HG03460 (cell line): ENCODE results near the gene FPR1.
"Not testable (repeated sequence)": the region's sequence is repeated elsewhere in the genome, so short reads cannot be mapped to it uniquely, and the experiment has no call there.

Experiments used
- ATAC-seq: cut with Tn5 transposase; IDR thresholded peaks from one replicate; pipeline ENCODE4 v1.9.1; 2021; ENCODE audit not compliant: unreplicated experiment

Gene FPR1

DNA sequence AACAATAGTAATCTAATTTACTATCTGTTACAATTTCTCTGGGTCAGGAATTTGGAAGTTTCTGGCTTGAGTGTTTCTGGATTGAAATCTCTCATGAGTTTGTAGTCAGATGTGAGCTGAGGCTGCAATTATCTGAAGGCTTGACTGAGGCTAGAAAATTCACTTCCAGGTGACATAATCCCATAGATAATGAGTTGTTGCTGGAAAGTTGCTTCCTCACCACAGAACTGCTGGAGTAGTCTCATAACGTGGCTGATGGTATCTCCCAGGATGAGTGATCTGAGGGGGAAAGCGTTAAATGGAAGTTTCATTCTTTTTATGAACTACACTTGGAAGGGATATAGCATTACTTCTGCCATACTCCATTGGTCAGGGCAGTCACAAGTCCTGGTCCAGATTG is 28.0 kb upstream of the FPR1 start:
- ATAC-seq = no peak

DNA sequence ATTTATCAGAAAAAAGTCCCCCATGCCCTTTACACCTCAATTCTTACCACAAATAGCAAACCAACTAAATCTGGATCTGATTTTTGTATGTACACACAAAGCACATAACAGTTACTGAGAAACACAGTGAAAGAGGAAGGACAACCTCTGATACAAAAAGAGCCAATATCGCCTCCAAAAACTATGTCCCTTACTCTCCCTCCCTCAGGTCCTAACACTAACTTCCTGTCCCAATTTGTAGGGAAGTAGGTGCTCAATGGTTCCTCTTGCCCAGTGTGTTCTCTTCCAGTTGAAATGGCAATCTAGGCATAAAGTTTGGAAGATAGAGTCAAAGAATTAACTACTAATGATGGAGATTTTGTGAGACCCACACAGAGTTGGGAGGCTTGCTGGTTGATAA is 27.5 kb upstream of the FPR1 start:
- no peak for ATAC-seq

DNA sequence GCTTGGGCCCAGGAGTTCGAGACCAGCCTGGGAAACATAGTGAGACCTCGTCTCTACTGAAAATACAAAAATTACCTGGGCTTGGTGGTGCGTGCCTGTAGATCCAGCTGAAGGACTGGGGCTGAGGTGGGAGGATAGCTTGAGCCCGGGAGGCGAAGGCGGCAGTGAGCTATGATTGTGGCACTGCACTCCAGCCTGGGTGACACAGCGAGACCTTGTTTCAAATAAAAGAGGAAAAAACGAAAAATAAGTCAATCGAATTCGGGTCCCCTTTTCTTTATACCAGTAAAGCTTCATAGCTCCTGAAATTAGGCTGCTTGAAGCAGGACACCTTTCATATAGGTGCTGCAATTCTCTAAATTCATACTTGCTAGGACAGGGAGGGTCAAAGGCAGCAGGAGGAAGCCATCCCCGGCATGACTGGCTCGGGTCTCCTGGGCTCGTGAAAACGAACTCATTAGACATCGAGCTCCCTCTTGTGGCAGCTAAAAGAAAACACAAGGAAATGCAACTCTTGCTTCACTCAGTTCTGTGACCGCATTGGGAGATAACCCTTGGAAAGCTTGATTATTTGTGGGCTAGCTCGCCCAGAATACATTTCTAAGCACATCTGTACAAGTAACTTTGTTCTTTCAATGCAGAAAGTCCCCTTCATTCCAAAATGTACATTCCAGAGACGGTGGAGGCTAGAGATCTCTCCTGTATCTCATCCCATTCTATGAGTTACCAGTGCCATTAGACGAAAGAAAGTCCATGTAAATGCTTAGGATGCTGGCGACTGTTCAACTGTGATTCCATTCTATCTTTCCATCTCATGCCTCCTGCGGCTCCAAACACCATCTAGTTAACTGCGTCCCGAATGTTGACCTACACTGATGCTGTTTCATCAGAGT is 26.1 kb upstream of the FPR1 start:
- ATAC-seq = no peak

DNA sequence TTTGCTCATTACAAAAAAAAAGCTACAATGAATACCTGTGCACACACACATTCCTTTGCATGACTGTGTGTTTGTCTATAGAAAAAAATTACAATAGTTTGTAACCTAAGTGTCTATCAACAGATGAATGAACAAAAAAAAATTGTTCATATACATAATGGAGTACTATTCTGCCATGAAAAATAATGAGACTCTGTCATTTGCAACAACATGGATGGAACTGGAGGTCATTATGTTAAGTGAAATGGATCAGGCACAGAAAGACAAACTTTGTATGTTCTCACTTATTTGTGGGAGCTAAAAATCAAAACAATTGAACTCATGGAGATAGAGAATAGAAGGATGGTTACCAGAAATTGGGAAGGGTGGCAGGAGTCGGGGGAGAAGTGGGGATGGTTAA is 24.9 kb upstream of the FPR1 start:
- ATAC-seq = not testable (repeated sequence)

DNA sequence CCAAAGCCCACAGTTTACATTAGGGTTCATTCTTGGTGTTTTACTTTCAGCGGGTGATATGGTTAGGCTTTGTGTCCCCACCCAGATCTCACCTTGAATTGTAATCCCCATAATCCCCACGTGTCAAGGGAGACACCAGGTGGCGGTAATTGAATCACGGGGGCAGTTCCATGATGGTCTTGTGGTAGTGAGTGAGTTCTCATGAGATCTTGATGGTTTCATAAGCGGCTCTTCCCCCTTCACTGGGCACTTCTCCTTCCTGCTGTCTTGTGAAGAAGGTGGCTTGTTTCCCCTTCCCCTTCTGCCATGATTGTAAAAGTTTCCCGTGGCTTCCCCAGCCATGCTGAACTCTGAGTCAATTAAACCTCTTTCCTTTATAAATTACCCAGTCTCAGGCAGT is 21.3 kb upstream of the FPR1 start:
- no peak for ATAC-seq

DNA sequence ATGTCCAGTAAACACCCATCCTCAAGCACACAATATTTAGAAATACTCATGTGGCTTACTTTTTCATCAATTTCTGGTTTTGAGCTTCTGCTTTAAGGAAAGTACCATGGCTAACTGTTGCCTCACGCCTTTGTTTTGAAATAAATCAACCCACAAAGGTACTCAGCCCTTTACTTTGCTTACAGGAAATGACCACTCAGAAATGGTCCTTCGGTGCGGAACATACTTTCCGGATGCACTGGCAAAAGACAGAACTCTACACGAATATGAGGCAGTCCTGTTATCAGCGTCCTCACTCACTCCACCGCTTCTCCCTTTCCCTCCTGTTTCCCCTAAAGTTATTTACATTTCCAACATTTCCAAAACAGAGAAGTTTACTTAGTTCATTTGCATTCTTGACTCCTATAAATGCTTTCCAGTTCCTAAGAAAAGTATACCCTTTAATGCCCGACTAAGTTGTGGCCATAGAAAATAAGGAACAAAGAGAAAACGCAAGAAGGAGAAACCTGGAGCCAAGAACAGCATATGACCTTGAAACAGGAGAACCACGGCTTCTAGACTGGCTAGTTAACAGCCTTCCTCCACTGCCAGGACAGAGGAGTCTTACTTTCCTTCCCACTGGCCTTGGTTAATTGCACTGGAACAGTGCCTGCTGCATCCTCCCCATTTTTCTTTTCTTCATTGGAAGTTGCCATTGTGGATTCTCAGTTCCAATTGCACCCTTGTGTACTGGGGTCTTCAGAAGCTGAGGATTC is 19.9 kb upstream of the FPR1 start:
- ATAC-seq = no peak

DNA sequence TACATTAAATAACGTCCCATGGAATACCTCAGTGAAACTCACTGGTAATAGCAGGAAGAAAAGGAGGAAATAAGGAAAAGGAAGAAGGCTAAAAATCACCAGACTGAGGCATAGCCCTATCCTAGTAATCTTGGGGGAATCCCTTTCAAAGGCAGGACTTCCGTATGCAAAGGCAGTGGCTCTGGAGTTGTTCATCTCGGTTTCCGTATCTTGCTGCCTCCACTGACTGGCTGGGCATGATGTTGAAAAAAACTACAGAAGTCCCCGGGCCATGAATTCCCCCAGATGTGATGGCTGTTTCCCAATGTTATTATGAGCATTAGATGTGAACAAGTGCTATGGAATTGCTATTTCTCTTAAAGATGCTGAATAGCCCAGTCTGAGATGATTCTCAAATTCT is 14.8 kb upstream of the FPR1 start:
- no peak for ATAC-seq

DNA sequence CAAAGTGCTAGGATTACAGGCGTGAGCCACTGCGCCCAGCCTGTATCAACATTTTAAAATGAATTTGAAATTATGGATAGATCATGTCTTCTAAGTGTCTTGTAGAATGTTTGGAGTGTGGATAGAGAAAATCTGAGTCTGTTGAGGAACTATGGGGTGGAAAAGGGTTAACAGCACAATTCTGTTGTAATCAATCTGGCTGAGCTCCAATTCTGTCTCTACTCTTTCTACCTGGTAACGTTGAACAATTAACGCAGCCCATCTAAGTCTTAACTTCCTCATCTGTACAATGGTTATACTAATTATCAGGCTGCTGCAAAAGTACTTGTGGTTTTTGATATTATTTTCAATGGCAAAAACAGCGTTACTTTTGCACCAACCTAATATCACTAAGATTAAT is 13.4 kb upstream of the FPR1 start:
- ATAC-seq = no peak

DNA sequence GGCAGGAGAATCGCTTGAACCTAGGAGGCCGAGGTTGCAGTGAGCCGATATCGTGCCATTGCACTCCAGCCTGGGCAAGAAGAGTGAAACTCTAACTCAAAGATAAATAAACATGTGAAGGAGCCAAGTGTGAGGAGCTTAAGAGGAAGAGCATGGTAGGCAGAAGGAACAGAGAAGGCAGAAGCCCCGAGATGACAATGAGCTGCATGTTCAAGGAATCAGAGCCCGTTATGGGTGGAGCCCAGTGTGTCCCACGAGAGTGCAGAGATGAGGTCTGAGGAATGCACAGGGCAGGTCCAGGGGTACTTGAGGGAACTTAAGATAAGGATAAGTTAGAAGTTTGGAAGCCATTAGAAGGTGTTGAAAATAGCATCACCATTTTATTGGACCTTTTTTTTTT is 10.0 kb upstream of the FPR1 start:
- no peak for ATAC-seq

DNA sequence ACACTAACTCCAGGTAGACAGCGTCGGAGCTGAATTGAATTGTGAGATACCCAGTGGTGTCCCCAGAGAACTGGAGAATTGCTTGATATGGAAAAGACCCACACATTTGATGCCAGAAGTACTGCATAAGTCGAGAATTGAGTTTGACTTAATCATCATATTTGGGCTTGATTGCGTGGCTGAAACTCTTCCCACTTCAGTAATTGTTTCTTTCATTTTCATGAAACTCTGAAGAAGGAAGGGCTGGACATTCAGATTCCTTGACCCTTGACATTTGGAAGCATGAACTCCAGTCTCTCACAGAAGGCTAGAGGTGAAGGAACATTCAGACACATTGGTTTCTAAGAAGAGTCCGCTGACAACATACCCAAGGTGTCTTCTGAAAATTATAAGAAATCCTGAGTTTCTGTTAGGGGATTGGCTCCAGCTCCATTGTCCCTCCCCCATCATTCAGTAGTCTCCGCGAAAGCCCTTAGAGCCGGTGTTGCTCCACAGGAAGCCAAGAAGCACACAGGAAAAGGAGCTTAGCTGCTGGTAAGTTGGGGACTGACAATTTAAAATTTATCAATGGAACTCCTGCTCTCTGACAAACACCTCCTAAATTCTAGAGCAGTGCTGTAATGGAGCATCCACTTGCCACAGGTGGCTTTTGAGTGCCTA is 9.1 kb upstream of the FPR1 start, which contains the start of gene FPR2:
Gene FPR2 (plus strand): TSS at position 484 of the 660 bp plus-strand sequence. CDS start 7,479 bp downstream, outside the sequence.
- ATAC-seq = no peak

DNA sequence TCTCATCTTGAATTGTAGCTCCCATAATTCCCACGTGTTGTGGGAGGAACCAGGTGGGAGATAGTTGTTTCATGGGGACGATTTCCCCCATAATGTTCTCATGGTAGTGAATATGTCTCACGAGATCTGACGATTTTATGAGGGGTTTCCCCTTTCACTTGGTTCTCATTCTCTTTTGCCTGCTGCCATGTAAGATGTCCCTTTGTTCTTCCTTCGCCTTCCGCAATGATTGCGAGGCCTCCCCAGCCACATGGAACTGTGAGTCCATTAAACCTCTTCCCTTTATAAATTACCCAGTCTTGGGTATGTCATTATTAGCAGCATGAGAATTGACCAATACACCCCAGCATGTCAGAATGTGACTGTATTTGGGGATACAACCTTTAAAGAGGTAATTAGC is 3.9 kb upstream of the FPR1 start:
- ATAC-seq = no peak

DNA sequence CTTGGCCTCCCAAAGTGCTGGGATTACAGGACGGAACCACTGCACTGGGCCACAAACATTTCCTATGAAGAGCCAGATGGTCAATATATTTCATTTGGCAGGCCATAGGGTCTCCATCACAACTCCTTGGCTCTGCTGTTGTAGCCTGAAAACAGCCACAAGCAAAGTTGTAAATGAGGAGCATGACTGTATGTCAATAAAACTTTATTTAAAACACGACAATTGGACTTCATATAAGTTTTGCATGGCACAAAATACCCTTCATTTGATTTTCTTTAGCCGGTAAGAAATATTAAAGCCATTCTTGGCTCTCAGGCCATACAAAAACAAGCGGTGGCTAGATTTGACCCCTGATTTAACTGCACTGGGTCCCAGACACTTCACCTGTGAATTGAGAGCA is 3.1 kb upstream of the FPR1 start:
- no peak for ATAC-seq

DNA sequence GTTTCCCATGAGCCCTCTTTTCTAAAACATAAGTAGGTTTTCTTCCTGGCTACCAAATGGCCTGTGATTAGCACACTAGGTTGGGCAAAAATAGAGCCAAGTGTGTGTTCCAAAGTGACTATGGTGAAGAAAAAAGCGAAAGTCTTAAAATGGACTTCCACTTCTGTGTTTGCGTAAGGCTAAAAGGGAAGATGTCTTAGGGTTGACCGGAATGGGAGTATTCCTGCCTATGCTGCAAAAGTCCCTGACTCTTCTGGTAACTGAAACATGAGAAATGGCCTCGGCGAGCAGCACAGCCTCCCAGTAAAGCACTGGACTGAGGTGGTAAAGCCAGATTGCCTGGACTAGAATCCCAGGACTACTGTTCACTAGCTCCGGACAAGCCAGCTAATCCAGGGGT is 2.4 kb upstream of the FPR1 start:
- no peak for ATAC-seq

DNA sequence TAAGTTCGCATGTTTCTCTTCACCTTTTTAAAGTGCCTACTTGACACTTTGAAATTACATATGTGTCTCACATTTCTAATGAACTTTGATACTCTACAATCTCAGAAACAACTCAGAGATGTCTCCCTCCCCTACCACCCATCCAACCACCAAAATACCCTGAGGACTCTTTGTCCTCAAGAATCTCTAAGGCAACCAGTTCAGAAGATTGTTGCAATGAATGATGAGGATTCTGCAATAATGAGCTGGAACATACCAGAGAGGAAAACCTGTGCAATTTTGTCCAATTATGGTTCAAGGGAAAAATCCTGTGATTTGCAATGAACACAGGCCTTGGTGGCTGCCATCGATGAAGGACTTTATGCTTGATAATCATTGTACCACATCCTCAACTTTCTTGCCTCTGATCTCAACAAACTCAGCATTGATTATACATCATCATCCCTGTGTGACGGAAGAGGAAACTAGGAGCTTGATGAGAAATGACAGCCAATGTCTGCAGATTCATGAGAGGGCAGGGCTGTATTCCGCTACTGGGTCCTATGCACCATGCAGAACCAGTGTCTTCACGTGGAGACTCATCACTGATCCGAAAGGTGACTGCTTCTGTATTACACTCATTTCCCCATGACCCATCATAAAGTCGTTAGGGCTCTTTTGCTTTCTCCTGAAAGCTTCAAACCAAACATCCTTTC is 1.1 kb downstream of the FPR1 start:
- no peak for ATAC-seq

DNA sequence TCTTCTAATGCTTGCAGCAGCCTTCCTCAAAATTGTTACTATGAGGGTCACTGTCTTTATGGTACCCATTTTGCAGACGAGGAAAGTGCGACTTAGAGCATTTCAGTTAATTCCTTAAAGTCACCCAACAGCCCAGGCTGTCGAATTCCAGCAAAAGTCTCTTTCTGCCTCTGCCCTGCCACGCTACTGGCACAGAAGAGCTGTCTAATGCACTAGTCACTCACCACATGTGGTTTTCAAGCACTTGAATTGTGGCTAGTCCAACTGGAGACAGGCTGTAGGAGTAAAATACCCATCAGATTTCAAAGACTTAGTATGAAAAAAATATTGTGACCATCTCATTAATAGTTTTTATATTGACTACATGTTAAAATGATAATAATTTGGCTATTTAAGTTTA is 1.7 kb downstream of the FPR1 start:
- ATAC-seq = no peak

DNA sequence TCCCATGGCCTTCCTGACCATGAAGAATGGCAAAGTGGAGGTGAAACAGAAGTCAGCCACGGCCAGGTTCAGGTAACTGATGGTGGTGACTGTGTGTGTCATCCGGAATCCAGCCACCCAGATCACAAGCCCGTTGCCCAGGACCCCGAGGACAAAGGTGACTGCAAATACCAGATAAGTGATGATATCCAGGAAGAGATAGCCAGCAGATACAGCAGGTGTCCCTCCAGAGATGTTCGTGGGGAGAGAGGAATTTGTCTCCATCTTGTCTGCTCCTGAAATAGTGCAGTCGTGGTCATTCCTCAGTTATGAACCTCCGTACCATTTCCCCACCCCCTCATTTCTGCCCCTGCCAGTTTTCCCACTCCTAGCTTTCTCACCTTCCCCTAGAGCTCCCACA is 4.9 kb downstream of the FPR1 start:
- no peak for ATAC-seq

DNA sequence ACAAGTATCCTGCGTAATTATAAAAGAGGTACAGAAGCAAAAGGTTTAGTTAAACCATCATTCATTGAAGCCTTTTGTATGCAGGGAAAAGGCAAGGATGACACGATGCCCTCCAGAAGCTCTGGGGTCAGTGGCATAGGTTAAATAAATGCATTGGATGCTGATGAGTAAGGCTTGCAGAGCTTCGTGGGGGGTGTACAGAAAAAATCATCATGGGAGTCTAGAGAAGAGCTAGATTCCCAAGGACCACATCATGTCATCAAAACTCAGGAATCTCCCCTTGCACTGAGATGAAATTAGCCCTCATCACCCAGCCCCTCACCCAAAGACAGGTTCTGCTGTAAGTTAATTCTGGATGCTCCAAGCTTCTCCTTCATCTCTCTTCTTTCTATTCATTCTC is 8.3 kb downstream of the FPR1 start:
- no peak for ATAC-seq

DNA sequence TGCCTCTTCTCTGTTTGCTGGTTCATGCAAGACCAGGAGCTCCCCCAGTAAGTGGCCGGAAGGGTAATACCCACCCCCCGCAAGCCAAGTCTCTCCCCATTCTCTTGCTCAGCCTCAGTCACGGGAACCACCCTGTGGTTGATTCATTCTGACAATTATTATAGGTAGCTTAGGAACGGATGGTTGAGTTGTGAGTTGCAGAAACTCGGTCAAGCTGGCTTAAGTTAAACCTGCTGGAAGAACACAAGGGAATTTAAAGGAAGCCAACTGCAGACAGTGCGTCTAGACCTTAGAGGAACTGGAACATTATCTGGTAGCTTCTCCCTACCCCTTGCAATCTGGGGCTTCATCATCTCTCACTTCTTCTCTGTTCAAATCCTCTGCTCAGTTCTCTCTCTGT is 8.9 kb downstream of the FPR1 start:
- no peak for ATAC-seq

DNA sequence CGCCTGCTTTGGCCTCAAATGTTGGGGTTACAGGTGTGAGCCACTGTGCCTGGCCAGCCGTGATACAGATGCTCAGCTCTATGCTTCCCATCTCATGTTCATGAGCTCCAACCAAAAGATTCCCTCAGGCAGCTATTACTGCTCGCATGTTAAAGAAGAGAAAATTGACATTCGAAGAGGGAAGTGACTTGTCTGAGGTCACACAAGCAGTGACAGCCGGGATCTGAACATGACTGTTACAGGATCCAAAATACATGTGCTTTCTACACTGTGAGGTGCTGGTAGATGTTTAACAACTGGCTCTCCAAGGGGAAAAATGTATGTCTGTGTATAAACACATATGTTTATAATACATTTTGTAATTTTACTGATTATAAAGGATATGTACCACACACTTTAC is 11.3 kb downstream of the FPR1 start:
- no peak for ATAC-seq

DNA sequence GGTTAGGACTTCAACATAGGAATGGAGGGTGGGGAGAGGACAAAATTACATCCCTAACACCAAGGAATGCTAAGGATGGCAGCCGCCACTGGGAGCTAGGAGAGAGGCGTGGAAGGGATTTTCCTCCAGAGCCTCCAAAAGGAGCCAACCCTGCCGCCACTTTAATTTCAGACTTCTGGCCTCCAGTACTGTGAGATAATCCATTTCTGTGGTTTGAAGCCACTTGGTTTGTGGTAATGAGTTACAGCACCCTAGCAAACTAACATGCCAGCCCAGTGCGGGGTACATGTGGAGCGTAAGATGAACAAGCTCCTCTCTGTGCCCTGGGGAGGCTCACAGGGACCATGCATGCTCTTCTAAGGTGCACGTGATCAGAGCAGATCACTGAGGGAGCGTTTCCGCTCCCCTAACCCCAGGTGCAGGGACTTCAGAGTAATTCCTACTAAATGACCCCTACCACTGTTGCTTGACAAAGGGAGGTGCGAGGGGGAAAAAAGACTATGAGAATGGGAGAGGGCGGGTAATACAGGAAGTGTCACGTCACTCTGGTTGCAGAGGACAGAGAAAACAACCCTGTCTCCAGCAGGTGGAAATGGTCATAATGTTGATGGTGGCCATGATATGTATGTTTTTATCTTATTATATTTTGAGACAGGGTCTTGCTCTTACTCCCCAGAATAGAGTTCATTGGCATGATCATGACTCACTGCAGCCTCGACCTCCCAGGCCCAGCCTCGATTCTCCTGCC is 12.0 kb downstream of the FPR1 start:
- ATAC-seq = no peak
